ENCODE results near the gene RTL10. TPM values are rescaled to one million over a fixed set of nuclear protein-coding genes. Genes with fewer than 3 reads are reported as not detected.
"Not testable (repeated sequence)": the region's sequence is repeated elsewhere in the genome, so short reads cannot be mapped to it uniquely, and the experiment has no call there.

Gene RTL10
- total and polyA plus RNA-seq, 10 of the 15 experiments (the other 5 are each of a cell fraction or from before 2014, with no cell fraction given), result 5.3 to 18.1 (median 10.3) TPM

GRCh38 chr22:19833327-19833726 is 21.3 kb downstream of the RTL10 start:
- BruUV-seq (replicated peaks); H3K4me1 ChIP-seq (ENCODE audit: control insufficient read depth, insufficient read depth, low read length); H3K27ac ChIP-seq (ENCODE audit: control insufficient read depth, insufficient read depth); H2AFZ ChIP-seq (ENCODE audit: control insufficient read depth, low read depth, low read length); POLR2A ChIA-PET; DNase-seq (ENCODE audit: low read depth, low spot score); H4K20me1 ChIP-seq (ENCODE audit: control insufficient read depth, insufficient read depth); intact Hi-C loops (cut with micrococcal nuclease; ENCODE audit: unreplicated experiment); H3K79me2 ChIP-seq (ENCODE audit: control insufficient read depth, insufficient read depth, low read length); H3K36me3 ChIP-seq (ENCODE audit: control insufficient read depth in 2 of 2, insufficient read depth in 2 of 2, low read length in 1 of 2); ATAC-seq; FAIRE-seq; H3K4me3 ChIP-seq; H3K27me3 ChIP-seq (replicated peaks in 1 of 2; ENCODE audit: control insufficient read depth in 2 of 2, insufficient read depth in 2 of 2, low read length in 1 of 2); H3K9me3 ChIP-seq (replicated peaks; ENCODE audit: control insufficient read depth, insufficient read depth, low read length); H3K9ac ChIP-seq (ENCODE audit: control insufficient read depth, insufficient read depth, low read length); H3K4me2 ChIP-seq (ENCODE audit: control insufficient read depth, insufficient read depth); in situ Hi-C loops (cut with MboI): not testable (repeated sequence)
- ChIA-PET CTCF (interaction anchor here (1.2 to 1.9 kb wide), 2 partner anchors 60 to 77 kb away, joined by 3 to 5 read pairs; no protein-coding TSS in a partner anchor), RAD21 (ENCODE audit: unreplicated experiment) (interaction anchor here (1.2 kb wide), 1 partner anchor 77 kb away, joined by 3 read pairs; no protein-coding TSS in a partner anchor), SMC1A (ENCODE audit: uncharacterized antibody, unreplicated experiment) (interaction anchor here (1.5 kb wide), 1 partner anchor 23 kb away, joined by 3 read pairs; no protein-coding TSS in a partner anchor)
- 86% methylated on average over 9 of the region's 9 CpGs for WGBS (ENCODE audit: insufficient coverage, insufficient replicate concordance, low lambda C conversion rate, missing lambda C conversion rate)

GRCh38 chr22:19832476-19833108 is 22.1 kb downstream of the RTL10 start:
- ATAC-seq (peak; percentile 45; the same call in 2 of the 3 replicates), DNase-seq (ENCODE audit: low read depth, low spot score) (no peak), FAIRE-seq (peak; percentile 54)
- RAD21 ChIA-PET (ENCODE audit: unreplicated experiment), result interaction anchor here (1.1 to 1.2 kb wide), 2 partner anchors 60 to 77 kb away, joined by 3 read pairs; no protein-coding TSS in a partner anchor
- Histone ChIP-seq H3K4me1 (ENCODE audit: control insufficient read depth, insufficient read depth, low read length) (peaks cover 6% of the 10 kb centered on the region), H3K27ac (ENCODE audit: control insufficient read depth, insufficient read depth) (no peak overlapping the region), H4K20me1 (ENCODE audit: control insufficient read depth, insufficient read depth) (no peaks in the 10 kb centered on the region), H3K36me3 (ENCODE audit: control insufficient read depth in 2 of 2, insufficient read depth in 2 of 2, low read length in 1 of 2) (no peaks in the 10 kb centered on the region), H3K4me3 (no peak overlapping the region), H3K27me3 (replicated peaks in 1 of 2; ENCODE audit: control insufficient read depth in 2 of 2, insufficient read depth in 2 of 2, low read length in 1 of 2) (no peaks in the 10 kb centered on the region), H3K9ac (ENCODE audit: control insufficient read depth, insufficient read depth, low read length) (peak overlapping the region; percentile 27; the same call in 1 of the 2 replicates), H3K4me2 (ENCODE audit: control insufficient read depth, insufficient read depth) (peak overlapping the region; percentile 17; the same call in 1 of the 2 replicates), H3K79me2 (ENCODE audit: control insufficient read depth, insufficient read depth, low read length) (no peaks in the 10 kb centered on the region), H2AFZ (ENCODE audit: control insufficient read depth, low read depth, low read length) (peak overlapping the region; percentile 12; the same call in 1 of the 2 replicates), H3K9me3 (replicated peaks; ENCODE audit: control insufficient read depth, insufficient read depth, low read length) (no peaks in the 10 kb centered on the region)
- in situ Hi-C loops (cut with MboI) (no loop called here), intact Hi-C loops (cut with micrococcal nuclease; ENCODE audit: unreplicated experiment) (no loop called here)
- SMC1A ChIA-PET (ENCODE audit: uncharacterized antibody, unreplicated experiment), result interaction anchor here (1.2 to 1.5 kb wide), 3 partner anchors 19 to 59 kb away, joined by 3 to 6 read pairs (median 3); no protein-coding TSS in a partner anchor
- BruUV-seq (replicated peaks), result no TSS peak
- TF ChIP-seq SKIL (IDR thresholded peaks at IDR 0.05; ENCODE audit: low read depth, poor library complexity, severe bottlenecking) (peak; percentile 40), HDGF (IDR thresholded peaks at IDR 0.05) (no peak), RUNX3 (IDR thresholded peaks at IDR 0.05; ENCODE audit: low read length) (peak; percentile 32; the same call in 1 of the 2 replicates)
- CTCF ChIA-PET, result interaction anchor here (0.8 to 1.9 kb wide), 4 partner anchors 23 to 78 kb away, joined by 3 to 5 read pairs (median 3); no protein-coding TSS in a partner anchor
- POLR2A ChIA-PET, result no interaction called here
- WGBS (ENCODE audit: insufficient coverage, insufficient replicate concordance, low lambda C conversion rate, missing lambda C conversion rate), result 18% methylated on average over 7 of the region's 7 CpGs

GRCh38 chr22:19831979-19832378 is 22.7 kb downstream of the RTL10 start:
- FAIRE-seq; H3K9ac ChIP-seq (ENCODE audit: control insufficient read depth, insufficient read depth, low read length); H3K36me3 ChIP-seq (ENCODE audit: control insufficient read depth in 2 of 2, insufficient read depth in 2 of 2, low read length in 1 of 2); H3K27ac ChIP-seq (ENCODE audit: control insufficient read depth, insufficient read depth); BruUV-seq (replicated peaks); H3K9me3 ChIP-seq (replicated peaks; ENCODE audit: control insufficient read depth, insufficient read depth, low read length); intact Hi-C loops (cut with micrococcal nuclease; ENCODE audit: unreplicated experiment); H3K4me1 ChIP-seq (ENCODE audit: control insufficient read depth, insufficient read depth, low read length); H3K27me3 ChIP-seq (replicated peaks in 1 of 2; ENCODE audit: control insufficient read depth in 2 of 2, insufficient read depth in 2 of 2, low read length in 1 of 2); H3K4me2 ChIP-seq (ENCODE audit: control insufficient read depth, insufficient read depth); DNase-seq (ENCODE audit: low read depth, low spot score); in situ Hi-C loops (cut with MboI); ATAC-seq; H3K4me3 ChIP-seq; H2AFZ ChIP-seq (ENCODE audit: control insufficient read depth, low read depth, low read length); H3K79me2 ChIP-seq (ENCODE audit: control insufficient read depth, insufficient read depth, low read length); H4K20me1 ChIP-seq (ENCODE audit: control insufficient read depth, insufficient read depth): not testable (repeated sequence)
- ChIA-PET CTCF (interaction anchor here (0.7 to 1.9 kb wide), 5 partner anchors 10 to 102 kb away, joined by 3 to 5 read pairs (median 5); no protein-coding TSS in a partner anchor), RAD21 (ENCODE audit: unreplicated experiment) (interaction anchor here (1.1 kb wide), 1 partner anchor 59 kb away, joined by 3 read pairs; no protein-coding TSS in a partner anchor), SMC1A (ENCODE audit: uncharacterized antibody, unreplicated experiment) (interaction anchor here (1.2 to 1.5 kb wide), 3 partner anchors 19 to 59 kb away, joined by 3 to 6 read pairs (median 3); no protein-coding TSS in a partner anchor), POLR2A (interaction anchor here (0.6 kb wide), 1 partner anchor 52 kb away, joined by 4 read pairs; no protein-coding TSS in a partner anchor)
- 100% methylated on average over 3 of the region's 3 CpGs for WGBS (ENCODE audit: insufficient coverage, insufficient replicate concordance, low lambda C conversion rate, missing lambda C conversion rate)
